GM18870 (cell line): ENCODE results near the gene TMOD2.

ENCODE experiments used
- ATAC-seq: cut with Tn5 transposase; IDR thresholded peaks from one replicate; pipeline ENCODE4 v1.9.1; 2021; ENCODE audit warnings: moderate library complexity; ENCODE audit not compliant: unreplicated experiment

Gene TMOD2

DNA sequence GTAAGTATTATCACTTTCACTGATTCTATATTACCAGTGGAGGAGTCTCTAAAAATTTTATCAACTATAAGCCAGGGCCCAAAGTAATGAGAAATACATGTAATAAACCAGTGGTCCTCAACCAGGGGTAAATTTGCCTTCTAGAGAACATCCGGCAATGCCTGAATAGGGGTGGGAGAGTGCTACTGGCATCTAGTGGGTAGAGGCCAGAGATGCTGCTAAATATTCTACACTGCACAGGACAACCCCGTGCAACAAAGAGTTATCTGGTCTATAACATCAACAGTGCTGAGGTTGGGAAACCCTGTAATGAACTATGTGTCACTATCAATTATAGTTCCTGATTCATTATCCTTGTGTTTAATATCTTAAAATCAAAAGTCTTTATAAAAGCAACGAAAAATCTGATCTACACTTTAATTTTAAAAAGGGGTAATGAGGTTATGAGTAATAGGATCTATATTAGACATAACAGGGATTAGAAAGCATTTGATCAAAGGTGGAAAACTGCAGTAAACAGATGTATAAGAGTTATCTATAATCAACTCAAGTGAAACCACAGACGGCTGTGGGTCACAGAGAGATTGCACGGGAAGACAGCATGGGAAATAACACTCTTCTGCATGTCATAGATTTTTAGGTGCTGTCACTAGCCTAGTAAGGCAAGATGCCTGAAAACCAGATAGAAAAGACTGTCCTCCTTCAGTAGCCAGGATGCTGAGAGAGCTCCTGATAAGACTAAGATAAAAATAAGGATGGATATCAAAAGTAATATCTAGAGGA lies 16.0 kb upstream of the TMOD2 start:
- ATAC-seq: no peak

DNA sequence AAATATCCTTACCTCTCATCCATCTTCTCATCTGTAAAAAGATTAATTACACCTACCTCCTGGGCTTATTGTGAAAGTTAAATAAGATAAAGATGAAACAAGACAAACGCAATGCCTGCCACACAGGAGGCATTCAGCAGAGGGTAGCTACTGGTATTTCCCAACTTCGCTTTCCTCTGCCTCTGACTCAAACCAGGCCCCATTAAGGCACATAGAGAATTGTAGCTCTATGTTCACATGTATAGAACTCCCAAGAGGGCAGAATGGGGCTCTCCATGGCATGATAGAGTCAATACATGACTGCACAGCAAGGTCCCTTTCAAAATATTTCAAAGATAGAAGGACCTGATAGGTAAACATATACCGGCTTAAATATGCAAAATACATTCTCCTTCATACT lies 15.3 kb upstream of the TMOD2 start:
- peak; percentile 32 for ATAC-seq

DNA sequence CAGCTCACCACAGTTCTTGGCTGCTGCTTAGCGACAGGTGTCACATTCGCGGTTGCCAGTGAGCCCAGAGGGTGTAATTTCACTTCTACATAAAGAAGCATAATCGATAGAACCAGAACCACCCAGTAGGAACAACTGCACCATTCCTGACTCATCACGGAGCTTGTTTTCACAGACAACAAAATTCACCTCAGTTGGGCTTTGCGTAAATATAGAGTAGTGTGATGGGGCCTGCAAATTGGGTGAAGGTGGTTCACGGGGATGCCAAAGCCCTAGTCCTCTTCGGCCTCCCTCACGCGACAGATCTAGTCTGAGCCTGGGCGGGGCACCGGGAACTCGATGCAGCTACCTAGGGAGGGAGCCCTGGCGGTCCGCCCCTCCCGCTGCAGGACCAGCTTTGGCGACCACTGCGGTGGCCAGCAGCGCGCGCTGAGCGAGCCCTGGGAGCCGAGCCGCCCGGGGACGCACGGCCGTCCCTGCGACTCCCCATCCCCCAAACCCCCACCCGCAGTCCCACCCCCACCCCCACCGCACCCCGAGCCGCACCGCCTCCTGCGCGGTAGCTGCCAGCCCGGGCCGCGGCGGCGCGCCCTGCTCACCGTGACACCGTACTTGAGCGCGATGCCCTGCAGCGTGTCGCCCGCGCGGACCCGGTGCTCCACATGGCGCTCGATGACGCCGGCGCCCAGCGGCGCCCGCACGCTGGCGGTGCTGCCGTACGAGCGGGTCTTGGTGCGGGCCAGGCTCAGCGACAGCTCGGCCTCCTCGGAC lies 14.5 kb upstream of the TMOD2 start:
- no peak for ATAC-seq

DNA sequence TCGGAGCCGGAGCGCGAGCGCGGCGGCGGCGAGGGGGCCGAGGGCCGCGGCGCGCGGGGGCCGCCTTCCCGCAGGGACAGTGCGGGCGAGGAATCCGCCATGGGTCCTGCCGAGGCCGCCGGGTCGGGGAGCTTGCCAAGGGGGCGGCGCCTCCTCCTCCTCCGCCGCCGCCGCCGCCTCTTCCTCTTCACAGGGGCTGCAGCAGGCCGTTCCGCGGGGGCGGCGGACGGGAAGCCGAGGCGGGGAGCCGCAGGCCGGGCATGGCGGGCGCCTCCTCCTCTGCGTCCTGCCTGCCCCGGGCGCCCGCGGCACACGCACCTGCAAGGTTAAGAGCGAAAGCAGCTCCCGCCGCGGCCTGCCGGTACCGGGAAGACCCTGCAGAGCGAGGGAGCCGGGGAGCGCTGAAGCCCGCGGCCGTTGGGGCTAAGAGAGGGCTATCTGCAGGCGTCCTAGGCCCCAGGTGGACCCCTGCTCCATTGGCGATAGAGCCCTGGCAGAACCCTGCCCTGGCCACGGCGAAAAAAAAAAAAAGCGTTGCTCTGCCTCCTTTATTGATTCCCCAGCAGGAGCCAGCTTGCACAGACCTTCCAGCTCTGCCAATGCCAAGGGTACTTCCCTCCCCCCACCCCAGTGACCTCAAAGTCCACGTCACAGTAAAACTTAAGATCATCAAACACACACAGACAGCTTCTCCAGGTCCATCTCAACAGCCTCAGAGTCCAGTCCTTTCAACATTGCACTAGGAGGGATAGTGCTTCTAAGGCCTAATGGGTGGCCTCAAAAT lies 13.7 kb upstream of the TMOD2 start, which contains the start of gene LYSMD2:
Gene LYSMD2, minus strand, starts transcription at position 134 of the 784 bp plus-strand sequence. Its CDS starts 33 bp downstream, at position 101.
- no peak for ATAC-seq

DNA sequence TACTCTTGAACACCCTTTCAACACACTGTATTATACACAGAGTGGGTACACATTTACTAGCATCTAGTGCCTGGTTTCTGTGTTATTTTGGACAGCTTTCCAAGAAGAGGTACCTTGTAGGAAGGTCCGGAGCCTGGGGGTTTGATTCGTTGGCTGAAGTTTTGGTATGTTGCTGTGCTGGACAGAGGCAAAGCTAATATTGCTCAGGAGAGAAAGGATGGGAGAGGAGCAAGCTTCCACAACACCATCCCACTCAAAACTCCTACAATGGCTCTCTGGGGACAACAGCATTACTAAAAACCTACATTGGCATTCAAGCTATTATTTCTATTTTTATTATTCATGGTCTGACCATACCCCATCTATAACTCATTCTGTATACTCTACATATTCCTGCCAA lies 12.8 kb upstream of the TMOD2 start:
- no peak for ATAC-seq

DNA sequence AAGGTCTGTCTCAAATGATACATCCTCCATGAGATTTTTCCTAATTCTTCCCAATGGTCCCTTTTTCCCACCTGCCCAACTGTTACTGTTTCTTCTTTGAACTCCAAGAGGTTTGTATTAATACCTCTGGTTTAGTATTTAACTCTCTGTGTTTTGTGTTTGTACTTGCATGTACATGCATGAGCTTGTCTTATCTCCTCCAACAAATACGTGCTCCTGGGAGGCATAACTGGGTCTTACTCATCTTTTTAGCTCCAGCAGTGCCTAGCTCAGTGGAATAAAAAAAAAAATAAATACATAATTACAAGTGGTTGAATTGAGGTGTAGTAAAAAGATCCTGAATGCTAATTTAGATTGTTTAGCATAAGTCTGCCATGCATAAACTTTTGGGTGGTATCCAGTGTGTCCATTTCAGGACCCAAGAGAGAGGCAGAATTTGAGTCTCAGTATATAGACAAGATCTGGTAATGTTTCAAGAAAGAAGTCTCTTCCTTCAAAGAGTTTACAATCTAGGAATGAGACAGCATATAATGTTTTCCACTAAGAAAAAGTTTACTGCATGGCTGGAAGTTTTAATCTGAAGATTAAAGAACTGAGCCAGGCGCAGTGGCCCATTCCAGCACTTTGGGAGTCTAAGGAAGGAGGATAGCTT lies 12.2 kb upstream of the TMOD2 start:
- ATAC-seq: no peak

DNA sequence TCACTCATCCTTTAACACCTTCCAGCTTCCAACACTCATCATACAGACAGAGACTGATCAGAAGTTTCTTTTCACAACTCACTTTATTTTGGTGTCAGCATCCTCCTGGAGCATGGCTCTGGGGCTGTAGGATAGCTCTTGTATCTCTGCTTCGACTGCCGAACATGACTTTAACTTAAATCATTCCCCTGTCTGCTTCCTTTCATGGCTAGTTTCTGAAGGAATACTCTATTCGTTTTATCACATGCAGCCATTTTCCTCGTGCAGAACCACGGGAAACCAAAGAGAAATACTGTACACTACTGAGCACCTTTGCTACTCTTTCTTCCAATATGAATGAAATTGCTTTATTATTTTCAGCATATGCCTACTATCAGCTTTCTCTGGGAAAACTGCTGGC lies 2.1 kb upstream of the TMOD2 start:
- no peak for ATAC-seq

DNA sequence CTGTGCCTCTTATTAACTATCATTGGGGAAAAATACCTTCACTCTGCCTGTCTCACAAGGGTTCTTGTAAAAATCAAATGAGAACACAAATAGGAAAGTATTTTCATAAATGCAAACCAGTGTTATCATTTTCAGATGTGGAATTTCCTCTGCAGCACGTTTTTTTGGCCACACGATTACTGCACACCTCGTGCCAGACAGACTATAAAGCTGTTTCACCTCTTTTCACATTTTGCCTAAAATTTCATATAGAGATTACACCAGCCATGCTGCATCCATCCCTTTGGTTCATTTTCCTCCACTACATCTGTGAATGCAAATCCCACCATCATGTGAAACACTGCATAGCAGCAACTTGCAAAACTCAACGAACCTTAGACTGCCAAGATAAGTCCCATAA lies 1.2 kb upstream of the TMOD2 start:
- ATAC-seq: no peak

DNA sequence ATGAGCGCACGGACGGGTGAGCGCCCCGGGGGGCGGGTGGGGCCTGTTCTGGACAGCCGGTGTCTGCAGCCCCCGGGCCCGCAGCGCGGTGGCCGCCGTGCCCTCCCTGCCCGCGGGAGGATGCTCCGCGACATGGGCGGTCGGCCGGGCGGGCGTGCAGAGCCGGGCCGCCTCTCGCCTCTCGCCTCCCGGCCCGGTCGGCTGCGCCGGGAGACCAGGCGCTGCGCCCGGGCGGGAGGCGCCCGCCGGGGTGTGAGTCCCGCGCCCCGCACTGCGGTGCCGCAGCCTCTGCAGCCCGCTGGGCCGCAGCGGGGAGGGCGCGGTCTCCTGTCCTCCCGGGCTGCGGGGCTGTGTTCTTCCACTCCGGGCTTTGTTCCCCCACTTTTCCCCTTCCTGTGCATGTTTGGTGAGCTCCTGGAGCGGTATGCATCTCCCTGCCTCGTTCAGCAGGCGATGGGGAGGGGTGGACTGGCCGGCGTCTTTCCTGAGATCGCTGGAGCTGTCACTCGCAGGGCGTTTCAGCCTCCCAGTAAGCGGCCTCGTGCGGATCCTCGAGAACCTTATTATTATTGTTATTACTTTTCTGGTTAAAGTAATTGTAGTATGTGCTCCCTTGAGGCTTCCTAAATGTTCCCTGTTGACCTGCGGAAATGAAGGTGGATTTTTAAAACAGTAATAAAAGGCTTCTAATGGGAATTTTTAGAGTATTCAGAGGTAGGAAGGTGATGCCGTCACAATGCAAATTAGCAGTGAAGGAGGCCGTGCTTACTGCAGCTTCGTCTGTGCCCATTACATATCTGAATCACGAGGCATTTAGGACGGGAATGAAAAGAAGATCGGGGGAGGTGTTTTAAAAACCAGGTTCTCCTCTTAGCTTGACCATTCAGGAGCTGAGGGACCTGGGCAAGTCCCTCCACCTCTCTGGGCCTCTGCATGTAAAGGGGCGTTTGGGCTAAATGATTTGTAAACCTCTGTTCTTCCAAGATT lies 593 bp downstream of the TMOD2 start:
- ATAC-seq: no peak

DNA sequence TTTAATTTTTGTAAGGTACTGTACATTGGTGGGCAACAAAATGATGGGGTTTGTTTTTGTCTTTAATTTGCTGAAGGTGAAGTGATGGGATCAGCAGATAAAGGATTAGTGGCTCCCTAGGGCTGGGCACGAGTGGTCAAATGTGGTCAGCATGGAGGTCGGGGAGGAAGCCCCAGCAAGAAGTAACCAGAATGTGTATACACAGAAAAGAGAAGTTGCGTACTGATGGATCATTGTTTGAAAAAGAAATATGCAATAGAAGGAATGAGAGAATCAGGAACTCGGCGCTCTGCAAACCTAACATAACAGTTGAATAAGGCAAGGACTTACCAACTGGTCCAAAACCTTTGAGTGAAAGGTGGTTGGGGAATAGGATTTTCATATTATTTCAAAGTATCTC lies 1.5 kb downstream of the TMOD2 start:
- no peak for ATAC-seq

DNA sequence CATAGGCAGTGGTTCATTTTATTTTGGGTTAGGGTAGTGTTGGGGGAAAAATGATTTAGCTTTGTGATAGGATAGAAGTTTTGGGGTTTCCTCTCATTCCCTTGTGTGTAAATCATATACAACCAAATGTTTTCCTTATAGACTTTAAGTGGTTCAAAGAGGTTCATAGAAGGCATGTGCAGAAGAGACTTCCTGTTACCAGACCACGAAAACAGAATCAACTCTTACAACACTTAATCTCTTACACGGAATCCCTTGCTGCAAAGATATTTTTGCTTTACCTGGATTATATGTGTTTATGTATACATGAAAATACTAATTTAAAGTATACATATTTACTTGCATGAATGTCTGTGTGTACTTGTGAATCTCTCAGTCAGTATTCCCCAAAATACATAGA lies 2.9 kb downstream of the TMOD2 start:
- ATAC-seq: no peak

DNA sequence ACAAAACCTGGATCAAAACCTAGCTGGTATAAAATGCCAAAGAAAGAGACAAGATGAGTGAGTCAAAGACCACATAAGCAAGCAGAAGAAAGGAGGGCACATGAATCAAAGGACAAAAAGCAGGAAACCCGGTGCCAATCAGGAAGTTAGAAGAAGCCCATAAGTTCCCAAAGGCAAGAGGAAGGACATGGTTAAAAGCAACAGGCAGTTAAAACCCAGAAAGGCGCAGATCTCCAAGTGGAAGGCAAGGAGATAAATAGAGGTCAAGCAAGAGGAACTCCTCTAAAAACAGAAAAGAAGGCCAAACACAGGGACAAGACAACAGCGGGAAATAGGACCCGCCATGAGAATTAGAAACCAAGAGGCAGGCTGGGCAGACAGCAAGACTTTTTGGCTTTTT lies 4.4 kb downstream of the TMOD2 start:
- no peak for ATAC-seq

DNA sequence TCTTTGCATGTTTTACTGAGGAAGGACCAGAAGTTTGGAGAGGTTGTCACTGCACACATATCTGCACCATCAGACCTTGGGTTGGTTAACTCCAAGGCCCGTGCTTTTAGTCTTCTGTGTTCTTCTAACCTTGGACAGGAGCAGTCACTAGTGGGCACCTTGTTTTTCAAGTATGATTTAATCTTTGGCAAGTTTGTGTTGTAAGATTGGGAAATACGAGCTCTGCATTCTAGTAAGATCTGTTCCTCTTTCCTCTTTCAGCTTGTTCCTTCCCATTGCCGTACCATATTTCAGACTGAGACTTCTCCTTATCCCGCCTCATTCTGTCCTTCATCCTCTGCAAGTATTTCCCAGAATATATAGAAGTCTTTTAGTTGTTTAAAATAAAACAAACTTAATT lies 5.1 kb downstream of the TMOD2 start:
- no peak for ATAC-seq

DNA sequence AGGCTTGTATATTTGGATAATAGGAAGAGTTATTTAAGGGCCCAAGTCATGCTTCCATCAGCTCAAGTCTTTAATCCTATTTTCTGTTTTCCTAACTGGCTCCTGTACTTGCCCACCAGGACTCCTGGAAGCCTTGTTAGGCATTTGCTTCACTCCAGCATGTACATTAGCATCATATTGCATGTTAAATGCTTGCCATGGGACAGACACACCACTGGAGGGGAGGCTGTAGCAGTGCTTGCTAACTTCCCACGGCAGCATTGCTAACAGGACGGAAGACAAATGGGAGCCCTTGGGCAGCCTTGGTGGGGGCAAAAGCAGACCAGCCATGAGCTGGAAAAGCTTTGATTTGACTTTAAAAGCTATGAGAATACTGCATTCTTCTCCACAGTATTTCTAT lies 6.1 kb downstream of the TMOD2 start:
- ATAC-seq: no peak

DNA sequence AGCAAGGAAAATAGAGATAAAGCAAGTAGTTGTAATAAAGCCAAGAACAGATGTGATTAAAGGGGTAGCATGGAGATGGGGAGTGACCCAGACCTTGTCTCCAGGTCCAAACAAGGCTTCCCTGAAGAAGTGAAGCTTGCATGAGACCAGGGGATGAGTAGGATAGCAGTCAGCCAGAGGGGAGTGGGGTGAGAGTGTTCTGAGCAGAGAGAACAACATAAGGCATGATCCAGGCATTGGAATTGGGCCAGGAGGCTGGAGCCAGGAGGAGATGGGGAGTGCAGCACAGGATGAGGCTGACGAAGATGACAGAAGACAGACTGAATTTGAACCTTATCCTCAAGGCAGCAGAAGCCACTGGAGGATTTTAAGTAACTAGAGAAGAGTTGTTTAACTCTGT lies 7.2 kb downstream of the TMOD2 start:
- ATAC-seq: no peak

DNA sequence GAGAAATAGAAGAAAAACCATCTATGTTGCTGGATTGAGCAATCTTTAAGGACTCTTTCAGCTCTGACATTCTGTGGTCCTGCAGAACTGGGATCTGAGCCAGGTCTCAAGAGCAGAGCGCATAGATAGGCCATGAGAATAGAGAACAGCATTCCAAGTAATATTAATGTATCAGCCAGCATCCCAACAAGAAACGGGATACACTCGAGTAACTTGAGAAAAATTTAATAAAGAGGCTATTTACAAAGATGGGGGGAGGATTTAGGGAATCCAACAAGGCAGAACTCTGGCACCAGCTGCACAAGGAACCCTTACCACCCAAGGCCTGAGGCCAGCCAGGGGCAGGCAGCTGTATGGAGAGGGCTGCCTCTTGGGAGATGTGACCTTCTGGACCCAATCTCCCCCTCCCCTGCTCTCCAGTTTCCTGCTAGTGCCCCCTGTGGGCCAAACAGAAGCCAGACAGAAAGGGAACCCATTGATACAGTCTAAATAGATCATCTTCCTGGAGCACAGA lies 8.2 kb downstream of the TMOD2 start:
- ATAC-seq: no peak

DNA sequence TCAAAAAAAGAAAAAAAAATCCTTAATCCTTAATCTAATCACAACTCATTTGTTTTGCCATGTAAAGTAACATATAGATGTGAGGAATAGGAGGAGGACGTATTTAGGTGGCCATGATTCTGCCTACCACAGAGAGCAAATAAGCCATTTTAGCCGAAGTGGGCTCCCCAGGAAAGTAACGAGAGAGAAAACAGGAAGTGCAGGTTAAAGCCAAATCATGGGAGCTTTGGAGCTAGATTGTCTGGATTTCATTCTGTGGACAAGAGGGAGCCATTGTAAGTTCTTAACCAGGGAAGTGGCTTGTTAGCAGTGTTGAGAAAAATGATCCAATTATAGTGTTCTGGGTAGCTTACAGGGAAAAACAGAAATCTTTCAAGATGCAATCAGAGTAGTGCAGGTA lies 9.4 kb downstream of the TMOD2 start:
- no peak for ATAC-seq

DNA sequence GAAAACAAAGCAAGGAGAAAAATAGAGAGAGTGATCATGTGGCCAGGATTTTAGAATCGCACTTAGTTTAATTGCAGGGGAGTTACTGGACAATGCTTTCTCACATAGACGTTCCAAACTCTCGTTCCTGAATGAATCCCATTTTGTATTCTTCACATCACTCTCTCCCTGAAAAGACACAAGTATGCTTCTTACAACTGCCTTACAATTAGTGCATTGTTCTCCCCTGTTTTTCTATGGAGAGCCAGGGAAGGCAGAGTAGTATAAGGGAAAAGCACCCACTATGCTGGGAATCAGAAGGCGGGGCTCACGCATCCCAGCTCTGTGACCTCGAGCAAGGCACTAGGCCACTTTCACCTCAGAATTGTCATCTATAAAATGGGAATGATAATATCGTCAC lies 14.4 kb downstream of the TMOD2 start:
- no peak for ATAC-seq

DNA sequence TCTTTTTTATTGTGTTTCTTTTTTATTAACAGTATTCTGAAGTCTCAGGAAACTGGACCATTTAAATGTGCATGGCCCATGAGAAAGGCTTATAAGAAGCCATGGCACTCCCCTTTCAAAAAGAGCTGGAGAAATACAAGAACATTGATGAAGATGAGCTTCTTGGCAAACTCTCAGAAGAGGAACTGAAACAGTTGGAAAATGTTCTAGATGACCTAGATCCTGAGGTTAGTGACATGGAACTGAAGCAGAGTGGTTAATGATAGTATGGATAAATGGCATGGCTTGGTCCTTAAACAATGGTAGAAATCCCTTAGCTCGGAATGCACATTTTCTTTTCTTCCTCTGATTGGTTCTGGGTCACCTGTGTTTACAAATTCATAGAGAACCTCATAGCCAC lies 14.9 kb downstream of the TMOD2 start:
- no peak for ATAC-seq

DNA sequence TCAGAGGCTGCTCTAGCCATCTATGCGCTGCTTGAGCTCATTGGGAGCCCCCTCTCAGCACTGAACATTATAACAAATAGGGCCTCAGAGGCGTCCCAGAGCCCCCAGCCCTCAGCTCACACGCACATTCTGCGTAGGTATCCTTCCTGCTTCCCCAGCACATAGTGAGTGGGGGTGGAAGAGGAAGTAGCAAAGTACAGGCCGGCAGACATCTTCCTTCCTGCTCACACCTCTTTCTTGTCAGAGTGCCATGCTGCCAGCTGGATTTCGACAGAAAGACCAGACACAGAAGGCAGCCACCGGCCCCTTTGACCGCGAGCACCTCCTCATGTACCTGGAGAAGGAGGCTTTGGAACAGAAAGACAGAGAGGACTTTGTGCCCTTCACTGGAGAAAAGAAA lies 16.6 kb downstream of the TMOD2 start:
- ATAC-seq: no peak
